HFF-Myc (cell line): Measurements from ENCODE around the gene IRS2.

Experiments used
- DNase-seq: peaks from one replicate; pipeline ENCODE4 v3.0.0-alpha.2; 2011; ENCODE audit warnings: low read depth; ENCODE audit errors: extremely low read depth
- H3K4me3 ChIP-seq: replicated peaks from 2 replicates; pipeline ENCODE4 v1.5.1; 2011; ENCODE audit warnings: low read depth, mild to moderate bottlenecking, control low read depth, low read length
- CTCF ChIP-seq: IDR thresholded peaks from 2 replicates; pipeline ENCODE4 v1.5.1; 2012; ENCODE audit warnings: mild to moderate bottlenecking, low read depth, low read length, control low read depth; ENCODE audit errors: missing control alignments

Gene IRS2

GRCh38 chr13:109704771-109705635, 81.4 kb downstream of the IRS2 start:
- no peak for TF ChIP-seq CTCF
- no peak overlapping the region for H3K4me3 ChIP-seq
- DNase-seq = no peak

- no peak for TF ChIP-seq CTCF
- H3K4me3 ChIP-seq = no peak overlapping the region
- DNase-seq = no peak
Measured at GRCh38 chr13:109703250-109703649, 83.1 kb downstream of the IRS2 start.
